ENCODE measurements around the gene ZNF275.

The ZNF275 gene

DNA sequence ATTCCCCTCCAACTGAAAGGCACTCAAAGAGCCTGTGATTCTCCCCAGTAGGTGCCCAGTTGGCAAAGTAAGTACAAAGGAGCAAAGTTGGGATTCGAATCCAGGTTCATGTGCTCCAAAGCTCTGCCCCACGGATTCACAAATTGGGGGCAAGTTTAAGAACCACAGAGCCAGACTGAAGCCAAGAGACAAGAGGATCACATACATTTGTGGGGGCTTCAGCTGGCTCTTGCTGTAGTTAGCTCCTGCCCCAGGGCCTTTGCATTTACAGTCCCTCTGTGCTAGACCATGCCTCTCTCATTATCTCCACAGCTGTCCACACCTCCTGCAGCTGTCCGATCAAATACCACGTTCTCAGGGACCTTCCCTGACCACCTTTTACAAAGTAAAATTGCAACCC is 31.2 kb upstream of the ZNF275 start:
- H3K27me3 ChIP-seq, result no peaks in the 10 kb centered on the region

DNA sequence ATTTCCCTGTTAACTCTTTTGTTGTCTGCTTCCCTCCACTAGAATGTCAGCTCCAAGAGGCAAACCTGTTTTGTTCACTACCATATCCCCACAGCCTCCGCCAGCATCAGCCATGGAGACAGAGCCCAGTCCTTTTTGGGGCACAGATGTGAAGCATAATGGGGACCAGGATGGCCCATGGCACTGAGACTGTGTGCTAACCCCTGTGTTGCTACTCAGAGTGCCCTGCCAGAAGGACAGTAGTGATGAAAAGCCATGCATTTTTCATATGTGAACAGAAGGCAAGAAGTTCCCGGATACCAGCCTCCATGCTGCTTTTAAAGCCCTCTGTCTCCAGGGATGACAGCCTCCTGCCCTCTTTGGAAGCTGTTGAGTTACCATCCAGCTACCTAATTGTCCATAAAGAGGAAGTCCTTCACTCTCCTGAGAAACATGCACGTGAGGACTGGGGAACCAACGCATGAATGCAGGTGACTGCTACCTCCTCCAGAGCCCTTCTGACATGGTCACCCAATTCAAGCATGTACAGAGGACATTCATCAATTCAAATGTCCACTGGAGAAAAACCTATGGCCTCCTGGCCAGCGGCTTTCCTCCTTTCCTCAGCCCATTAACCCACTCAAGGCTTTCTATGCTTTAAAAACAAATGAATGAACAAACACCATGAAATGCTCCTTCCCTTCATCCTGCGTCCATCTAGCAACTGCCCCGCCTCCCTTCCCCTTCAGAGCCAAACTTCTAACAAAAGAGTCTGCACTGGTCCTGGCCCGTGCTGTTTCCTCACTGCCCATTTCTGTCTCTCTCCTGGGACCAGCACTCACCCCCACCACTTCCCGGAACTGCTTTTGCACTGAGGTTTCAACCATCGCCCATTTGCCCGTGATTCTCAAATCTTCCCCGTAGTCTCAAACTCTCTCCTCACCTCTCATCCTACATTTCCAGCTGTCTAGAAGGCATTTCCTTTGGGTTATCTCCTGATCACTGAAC is 30.4 kb upstream of the ZNF275 start:
- no peak overlapping the region for H3K4me3 ChIP-seq (ENCODE audit: low read depth, low read length)
- DNase-seq, result no peak
- TF ChIP-seq, protein P1, sequence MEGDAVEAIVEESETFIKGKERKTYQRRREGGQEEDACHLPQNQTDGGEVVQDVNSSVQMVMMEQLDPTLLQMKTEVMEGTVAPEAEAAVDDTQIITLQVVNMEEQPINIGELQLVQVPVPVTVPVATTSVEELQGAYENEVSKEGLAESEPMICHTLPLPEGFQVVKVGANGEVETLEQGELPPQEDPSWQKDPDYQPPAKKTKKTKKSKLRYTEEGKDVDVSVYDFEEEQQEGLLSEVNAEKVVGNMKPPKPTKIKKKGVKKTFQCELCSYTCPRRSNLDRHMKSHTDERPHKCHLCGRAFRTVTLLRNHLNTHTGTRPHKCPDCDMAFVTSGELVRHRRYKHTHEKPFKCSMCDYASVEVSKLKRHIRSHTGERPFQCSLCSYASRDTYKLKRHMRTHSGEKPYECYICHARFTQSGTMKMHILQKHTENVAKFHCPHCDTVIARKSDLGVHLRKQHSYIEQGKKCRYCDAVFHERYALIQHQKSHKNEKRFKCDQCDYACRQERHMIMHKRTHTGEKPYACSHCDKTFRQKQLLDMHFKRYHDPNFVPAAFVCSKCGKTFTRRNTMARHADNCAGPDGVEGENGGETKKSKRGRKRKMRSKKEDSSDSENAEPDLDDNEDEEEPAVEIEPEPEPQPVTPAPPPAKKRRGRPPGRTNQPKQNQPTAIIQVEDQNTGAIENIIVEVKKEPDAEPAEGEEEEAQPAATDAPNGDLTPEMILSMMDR (IDR thresholded peaks at IDR 0.05; ENCODE audit: low read depth, low read length), result no peak
- H3K4me1 ChIP-seq, result no peaks in the 10 kb centered on the region
- no peaks in the 10 kb centered on the region for H3K36me3 ChIP-seq
- H3K27me3 ChIP-seq, result no peaks in the 10 kb centered on the region
- H3K9me3 ChIP-seq, result no peaks in the 10 kb centered on the region

More for the DNA sequence above, 31.2 kb upstream of the ZNF275 start:
- Histone ChIP-seq H3K36me3 (no peaks in the 10 kb centered on the region), H3K4me1 (no peaks in the 10 kb centered on the region), H3K9me3 (no peaks in the 10 kb centered on the region), H3K4me3 (ENCODE audit: low read depth, low read length) (no peak overlapping the region)
- TF ChIP-seq, protein P1 (IDR thresholded peaks at IDR 0.05; ENCODE audit: low read depth, low read length), result no peak
- no peak for DNase-seq

DNA sequence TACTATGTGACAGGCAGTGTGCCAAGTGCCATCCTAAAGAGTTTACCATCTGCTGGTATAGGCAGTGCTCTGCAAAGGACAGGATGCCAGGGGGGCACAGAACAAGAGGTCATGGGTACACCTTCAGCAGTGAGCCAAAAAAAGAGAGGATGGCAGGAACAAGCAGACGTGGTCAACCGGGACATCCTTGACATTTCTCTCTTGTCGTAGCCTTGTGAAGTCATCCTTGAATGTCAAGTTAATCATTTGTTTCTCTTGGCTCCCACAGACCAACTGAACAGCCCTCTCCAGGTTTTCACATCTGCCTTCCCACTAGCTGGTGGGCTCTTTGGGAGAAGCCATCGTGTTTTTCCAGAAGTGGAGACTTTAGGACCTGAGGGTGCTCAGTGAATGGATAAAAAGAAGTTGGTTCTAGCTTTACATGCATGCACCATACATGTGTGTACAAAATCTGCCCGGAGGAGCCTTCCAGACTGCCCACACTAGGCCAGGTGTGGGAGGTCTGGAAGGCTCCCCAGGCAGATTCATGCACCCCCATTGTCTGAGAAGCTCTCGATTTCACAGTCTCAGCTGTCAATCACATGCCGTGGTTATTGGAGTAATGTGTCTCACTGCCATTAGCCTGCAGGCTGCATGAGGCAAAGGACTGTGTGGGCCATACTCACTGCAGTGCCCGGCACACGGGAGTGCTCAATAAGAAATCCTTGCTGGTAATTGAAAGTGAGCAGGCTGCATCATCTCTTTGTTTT is 28.8 kb upstream of the ZNF275 start:
- H3K4me3 ChIP-seq (ENCODE audit: low read depth, low read length), result no peak overlapping the region
- TF ChIP-seq, protein P1 (IDR thresholded peaks at IDR 0.05; ENCODE audit: low read depth, low read length), result no peak
- no peaks in the 10 kb centered on the region for H3K27me3 ChIP-seq
- H3K36me3 ChIP-seq, result no peaks in the 10 kb centered on the region
- no peaks in the 10 kb centered on the region for H3K4me1 ChIP-seq
- DNase-seq, result no peak
- H3K9me3 ChIP-seq, result no peaks in the 10 kb centered on the region

DNA sequence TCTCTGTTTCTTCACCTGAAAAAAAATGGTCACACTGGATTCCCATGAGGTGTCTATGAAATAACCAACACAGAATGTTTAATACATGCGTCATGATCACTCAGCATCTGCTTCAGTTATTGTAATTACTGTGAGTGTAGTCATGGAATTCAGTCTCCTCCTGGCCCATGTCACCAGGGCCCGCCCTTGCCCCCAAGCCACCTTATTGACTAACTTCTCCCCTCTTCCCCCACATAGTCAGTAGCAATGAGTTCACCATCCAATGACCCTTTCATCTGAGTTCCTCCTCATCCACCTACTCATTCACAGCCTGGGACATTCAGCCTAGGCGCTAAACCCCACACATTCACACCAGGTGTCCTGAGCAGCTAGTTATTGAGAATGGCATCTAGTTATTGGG is 28.0 kb upstream of the ZNF275 start:
- no peak for DNase-seq
- TF ChIP-seq, protein P1 (IDR thresholded peaks at IDR 0.05; ENCODE audit: low read depth, low read length), result no peak

DNA sequence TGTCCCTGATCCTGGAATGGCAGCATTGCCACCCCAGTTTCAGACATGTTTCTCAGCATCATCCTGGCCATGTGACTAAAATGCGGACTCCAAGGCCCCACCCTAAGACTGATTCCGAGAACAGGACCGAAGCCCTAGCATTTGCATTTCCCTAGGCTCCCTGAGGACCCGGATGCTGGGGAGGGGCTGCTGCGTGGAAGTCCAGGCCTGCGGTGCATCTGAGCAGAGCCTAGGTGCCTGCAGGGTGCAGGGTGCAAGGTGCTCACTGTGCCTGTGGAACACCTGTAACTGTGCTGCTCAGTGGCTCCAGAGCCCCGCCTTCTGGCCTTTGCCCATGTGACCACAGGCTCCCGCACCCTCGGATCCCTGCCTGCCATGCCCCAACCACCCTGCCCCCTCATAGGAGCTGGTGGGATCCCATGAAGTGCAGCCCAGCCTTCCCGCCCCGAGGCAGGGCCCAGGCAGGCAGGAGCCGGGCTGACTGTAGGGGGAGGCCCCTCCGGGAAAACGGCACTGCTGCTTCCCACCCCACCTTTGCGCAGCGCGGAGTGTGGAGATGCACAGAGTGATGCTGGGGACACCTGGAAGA is 27.3 kb upstream of the ZNF275 start:
- no peaks in the 10 kb centered on the region for H3K36me3 ChIP-seq
- H3K4me1 ChIP-seq, result no peaks in the 10 kb centered on the region
- DNase-seq, result no peak
- no peaks in the 10 kb centered on the region for H3K27me3 ChIP-seq
- no peak overlapping the region for H3K4me3 ChIP-seq (ENCODE audit: low read depth, low read length)
- TF ChIP-seq, protein P1 (IDR thresholded peaks at IDR 0.05; ENCODE audit: low read depth, low read length), result no peak
- no peaks in the 10 kb centered on the region for H3K9me3 ChIP-seq

More for the DNA sequence above, 28.0 kb upstream of the ZNF275 start:
- H3K4me3 ChIP-seq (ENCODE audit: low read depth, low read length), result no peak overlapping the region
- H3K9me3 ChIP-seq, result no peaks in the 10 kb centered on the region
- H3K4me1 ChIP-seq, result no peaks in the 10 kb centered on the region
- H3K36me3 ChIP-seq, result no peaks in the 10 kb centered on the region
- no peaks in the 10 kb centered on the region for H3K27me3 ChIP-seq

All from BE2C (cell line).